ENCODE measurements around the gene PXN.

PXN gene

GRCh38 chr12:120287491-120287890 is 22.0 kb upstream of the PXN start:
- H3K4me3 ChIP-seq (ENCODE audit: low read depth, low read length) = no peak overlapping the region
- no peak for DNase-seq (ENCODE audit: low read depth)
- TF ChIP-seq, protein P1, sequence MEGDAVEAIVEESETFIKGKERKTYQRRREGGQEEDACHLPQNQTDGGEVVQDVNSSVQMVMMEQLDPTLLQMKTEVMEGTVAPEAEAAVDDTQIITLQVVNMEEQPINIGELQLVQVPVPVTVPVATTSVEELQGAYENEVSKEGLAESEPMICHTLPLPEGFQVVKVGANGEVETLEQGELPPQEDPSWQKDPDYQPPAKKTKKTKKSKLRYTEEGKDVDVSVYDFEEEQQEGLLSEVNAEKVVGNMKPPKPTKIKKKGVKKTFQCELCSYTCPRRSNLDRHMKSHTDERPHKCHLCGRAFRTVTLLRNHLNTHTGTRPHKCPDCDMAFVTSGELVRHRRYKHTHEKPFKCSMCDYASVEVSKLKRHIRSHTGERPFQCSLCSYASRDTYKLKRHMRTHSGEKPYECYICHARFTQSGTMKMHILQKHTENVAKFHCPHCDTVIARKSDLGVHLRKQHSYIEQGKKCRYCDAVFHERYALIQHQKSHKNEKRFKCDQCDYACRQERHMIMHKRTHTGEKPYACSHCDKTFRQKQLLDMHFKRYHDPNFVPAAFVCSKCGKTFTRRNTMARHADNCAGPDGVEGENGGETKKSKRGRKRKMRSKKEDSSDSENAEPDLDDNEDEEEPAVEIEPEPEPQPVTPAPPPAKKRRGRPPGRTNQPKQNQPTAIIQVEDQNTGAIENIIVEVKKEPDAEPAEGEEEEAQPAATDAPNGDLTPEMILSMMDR (IDR thresholded peaks at IDR 0.05; ENCODE audit: control insufficient read depth, extremely low read depth, insufficient read depth) = no peak

DNA sequence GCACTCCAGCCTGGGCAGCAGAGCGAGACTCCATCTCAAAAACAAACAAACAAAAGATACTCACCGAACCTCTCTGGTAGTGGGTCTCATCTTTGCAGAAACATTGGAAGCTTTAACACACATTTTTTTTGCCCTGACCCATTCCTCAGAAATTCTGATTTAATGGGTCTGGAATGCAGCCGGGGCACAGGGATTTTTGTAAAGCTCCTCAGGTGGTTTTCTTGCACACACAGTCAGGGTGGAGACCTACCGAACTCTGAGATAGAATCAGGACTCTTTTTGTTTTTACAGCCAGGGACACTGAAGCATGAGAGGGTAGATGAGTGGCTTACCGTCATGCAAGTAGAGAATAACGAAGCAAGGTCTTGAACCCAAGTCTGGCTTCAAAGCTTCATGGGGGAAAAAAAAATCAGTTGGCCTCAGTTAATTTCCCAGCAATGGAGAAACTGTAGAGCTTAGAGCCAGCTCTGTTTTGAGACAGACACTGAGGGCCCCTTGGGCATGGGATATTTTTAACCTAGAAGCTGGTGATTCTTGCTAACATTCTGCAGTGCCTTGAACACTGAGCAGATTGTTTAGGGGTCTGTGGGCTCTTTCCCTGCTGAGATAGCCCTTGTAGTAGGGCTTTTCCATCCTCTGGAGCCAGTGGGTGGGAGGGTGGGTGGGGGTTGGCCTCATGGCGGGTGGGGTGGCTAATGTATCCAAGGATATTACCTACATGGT is 21.4 kb upstream of the PXN start:
- TF ChIP-seq, protein P1 (IDR thresholded peaks at IDR 0.05; ENCODE audit: control insufficient read depth, extremely low read depth, insufficient read depth) = no peak
- no peak for DNase-seq (ENCODE audit: low read depth)
- H3K4me3 ChIP-seq (ENCODE audit: low read depth, low read length) = no peak overlapping the region

GRCh38 chr12:120284381-120284780 is 18.9 kb upstream of the PXN start:
- no peak overlapping the region for H3K4me3 ChIP-seq (ENCODE audit: low read depth, low read length)
- no peak for DNase-seq (ENCODE audit: low read depth)
- TF ChIP-seq, protein P1 (IDR thresholded peaks at IDR 0.05; ENCODE audit: control insufficient read depth, extremely low read depth, insufficient read depth) = no peak

DNA sequence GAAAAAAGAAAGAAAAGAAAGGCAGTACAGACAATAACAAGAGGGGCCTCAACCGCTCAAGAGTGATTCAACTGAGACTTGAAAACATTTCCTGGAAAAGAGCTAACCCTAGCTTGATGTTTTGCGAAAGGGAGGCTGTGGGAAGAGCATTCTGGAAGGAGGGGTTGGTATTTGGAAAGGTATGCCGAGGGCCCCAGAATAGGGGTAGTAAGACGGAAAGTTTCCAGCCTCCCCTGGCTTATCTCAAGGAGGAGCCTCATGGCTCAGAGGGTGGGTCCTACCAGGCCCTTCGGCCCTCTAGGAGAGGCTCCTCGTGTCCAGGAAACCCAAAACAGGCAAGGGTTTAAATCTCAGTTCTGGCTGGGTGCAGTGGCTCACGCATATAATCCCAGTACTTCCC is 17.8 kb upstream of the PXN start:
- DNase-seq (ENCODE audit: low read depth) = no peak
- H3K4me3 ChIP-seq (ENCODE audit: low read depth, low read length) = no peak overlapping the region
- TF ChIP-seq, protein P1 (IDR thresholded peaks at IDR 0.05; ENCODE audit: control insufficient read depth, extremely low read depth, insufficient read depth) = no peak

GRCh38 chr12:120278137-120279069 is 12.9 kb upstream of the PXN start:
- TF ChIP-seq, protein P1 (IDR thresholded peaks at IDR 0.05; ENCODE audit: control insufficient read depth, extremely low read depth, insufficient read depth) = no peak
- DNase-seq (ENCODE audit: low read depth) = no peak
- no peak overlapping the region for H3K4me3 ChIP-seq (ENCODE audit: low read depth, low read length)

GRCh38 chr12:120276734-120277133 is 11.2 kb upstream of the PXN start:
- no peak overlapping the region for H3K4me3 ChIP-seq (ENCODE audit: low read depth, low read length)
- no peak for DNase-seq (ENCODE audit: low read depth)
- TF ChIP-seq, protein P1 (IDR thresholded peaks at IDR 0.05; ENCODE audit: control insufficient read depth, extremely low read depth, insufficient read depth) = no peak

All from LNCaP clone FGC (cell line).